NK-92 (cell line): Measurements from ENCODE around the gene ABCG8.

Source experiments
- DNase-seq: peaks from one replicate; lab custom pipeline; 2025; ENCODE audit not compliant: unreplicated experiment; lab: John Stamatoyannopoulos, UW

ABCG8 gene

GRCh38 chr2:43838560-43839267 lies at the start of gene ABCG8, which contains the start of gene ABCG5:
Gene ABCG8, plus strand, starts transcription at chr2:43838971. Its CDS starts 83 bp downstream, at chr2:43839054.
Gene ABCG5, minus strand, starts transcription at chr2:43838839. Its CDS starts 160 bp downstream, at chr2:43838679.
- DNase-seq: no peak

- DNase-seq: no peak
Measured at GRCh38 chr2:43790147-43790546, 48.6 kb upstream of the ABCG8 start.

- DNase-seq: no peak
Measured at GRCh38 chr2:43791035-43791765, 47.6 kb upstream of the ABCG8 start.

- DNase-seq: no peak
Measured at GRCh38 chr2:43792653-43793052, 46.1 kb upstream of the ABCG8 start.

GRCh38 chr2:43794956-43795355 lies 43.8 kb upstream of the ABCG8 start:
- no peak for DNase-seq

GRCh38 chr2:43796206-43796605 lies 42.6 kb upstream of the ABCG8 start:
- DNase-seq: no peak

GRCh38 chr2:43798300-43798699 lies 40.5 kb upstream of the ABCG8 start:
- no peak for DNase-seq

- DNase-seq: no peak
Measured at GRCh38 chr2:43800894-43801293, 37.9 kb upstream of the ABCG8 start.

GRCh38 chr2:43802135-43802534 lies 36.6 kb upstream of the ABCG8 start:
- no peak for DNase-seq

- no peak for DNase-seq
Measured at GRCh38 chr2:43803113-43803512, 35.7 kb upstream of the ABCG8 start.

- no peak for DNase-seq
Measured at GRCh38 chr2:43806719-43807031, 32.1 kb upstream of the ABCG8 start.

GRCh38 chr2:43810452-43810851 lies 28.3 kb upstream of the ABCG8 start:
- DNase-seq: no peak

- DNase-seq: no peak
Measured at GRCh38 chr2:43810888-43811287, 27.9 kb upstream of the ABCG8 start.

GRCh38 chr2:43812006-43812405 lies 26.8 kb upstream of the ABCG8 start:
- no peak for DNase-seq

- DNase-seq: no peak
Measured at GRCh38 chr2:43812947-43813346, 25.8 kb upstream of the ABCG8 start.

- DNase-seq: no peak
Measured at GRCh38 chr2:43814711-43815110, 24.1 kb upstream of the ABCG8 start.

GRCh38 chr2:43818761-43819160 lies 20.0 kb upstream of the ABCG8 start:
- DNase-seq: no peak

GRCh38 chr2:43819491-43820163 lies 19.1 kb upstream of the ABCG8 start:
- DNase-seq: no peak

GRCh38 chr2:43822839-43823238 lies 15.9 kb upstream of the ABCG8 start:
- no peak for DNase-seq

- no peak for DNase-seq
Measured at GRCh38 chr2:43823751-43824150, 15.0 kb upstream of the ABCG8 start.

GRCh38 chr2:43824512-43824911 lies 14.3 kb upstream of the ABCG8 start:
- DNase-seq: no peak

GRCh38 chr2:43824951-43825493 lies 13.7 kb upstream of the ABCG8 start:
- no peak for DNase-seq
